Measurements from ENCODE around the gene CCDC197. TPM values are rescaled to one million over a fixed set of nuclear protein-coding genes. Genes with fewer than 3 reads are reported as not detected.

CCDC197 gene
- polyA plus RNA-seq, 1 donor from 2014 or later = not detected

GRCh38 chr14:93954516-93954830 is 42.6 kb upstream of the CCDC197 start:
- Histone ChIP-seq H3K9me3 (ENCODE audit: low read length) (no peaks in the 10 kb centered on the region), H4K20me1 (ENCODE audit: insufficient read depth) (no peaks in the 10 kb centered on the region), H3K27me3 (ENCODE audit: insufficient read depth, low read depth, low read length) (no peaks in the 10 kb centered on the region), H3K4me3 (ENCODE audit: low read length) (no peak overlapping the region), H2AFZ (ENCODE audit: low read depth, low read length) (no peak overlapping the region), H3K9ac (ENCODE audit: low read length) (no peak overlapping the region), H3K4me2 (ENCODE audit: low read length) (no peak overlapping the region), H3K36me3 (ENCODE audit: insufficient read depth, low read length) (no peaks in the 10 kb centered on the region), H3K79me2 (replicated peaks; ENCODE audit: insufficient read depth, low read length) (no peaks in the 10 kb centered on the region), H3F3A (ENCODE audit: insufficient read depth, low read length, poor library complexity, severe bottlenecking) (no peaks in the 10 kb centered on the region), H3K27ac (ENCODE audit: low read length) (no peak overlapping the region), H3K9me2 (ENCODE audit: insufficient read depth, low read length) (no peaks in the 10 kb centered on the region)
- TF ChIP-seq POLR2AphosphoS5 (IDR thresholded peaks at IDR 0.05) (no peak), EP300 (conservative IDR thresholded peaks at IDR 0.05; ENCODE audit: poor library complexity, severe bottlenecking) (no peak), MXI1 (conservative IDR thresholded peaks at IDR 0.05; ENCODE audit: poor library complexity, severe bottlenecking) (no peak), SMC3 (conservative IDR thresholded peaks at IDR 0.05; ENCODE audit: poor library complexity) (no peak), CTCF (IDR thresholded peaks at IDR 0.05; ENCODE audit: poor library complexity, severe bottlenecking) (no peak), RAD21 (conservative IDR thresholded peaks at IDR 0.05) (no peak), EZH2 (IDR thresholded peaks at IDR 0.05; ENCODE audit: borderline replicate concordance, insufficient read depth, low read length, poor library complexity, severe bottlenecking) (no peak), TAF1 (IDR thresholded peaks at IDR 0.05; ENCODE audit: low read depth) (no peak), REST (IDR thresholded peaks at IDR 0.05; ENCODE audit: borderline replicate concordance) (no peak)

- H3K79me2 ChIP-seq (replicated peaks; ENCODE audit: insufficient read depth, low read length) = no peaks in the 10 kb centered on the region
- H3K27ac ChIP-seq (ENCODE audit: low read length) = no peak overlapping the region
- H3K4me2 ChIP-seq (ENCODE audit: low read length) = no peak overlapping the region
- TF ChIP-seq REST (IDR thresholded peaks at IDR 0.05; ENCODE audit: borderline replicate concordance) (no peak), MXI1 (conservative IDR thresholded peaks at IDR 0.05; ENCODE audit: poor library complexity, severe bottlenecking) (no peak), EZH2 (IDR thresholded peaks at IDR 0.05; ENCODE audit: borderline replicate concordance, insufficient read depth, low read length, poor library complexity, severe bottlenecking) (no peak), TAF1 (IDR thresholded peaks at IDR 0.05; ENCODE audit: low read depth) (no peak), POLR2AphosphoS5 (IDR thresholded peaks at IDR 0.05) (no peak), CTCF (IDR thresholded peaks at IDR 0.05; ENCODE audit: poor library complexity, severe bottlenecking) (no peak), EP300 (conservative IDR thresholded peaks at IDR 0.05; ENCODE audit: poor library complexity, severe bottlenecking) (no peak), RAD21 (conservative IDR thresholded peaks at IDR 0.05) (no peak), SMC3 (conservative IDR thresholded peaks at IDR 0.05; ENCODE audit: poor library complexity) (no peak)
- H4K20me1 ChIP-seq (ENCODE audit: insufficient read depth) = no peaks in the 10 kb centered on the region
- no peak overlapping the region for H3K9ac ChIP-seq (ENCODE audit: low read length)
- no peaks in the 10 kb centered on the region for H3K9me3 ChIP-seq (ENCODE audit: low read length)
- H3K36me3 ChIP-seq (ENCODE audit: insufficient read depth, low read length) = no peaks in the 10 kb centered on the region
- H3K9me2 ChIP-seq (ENCODE audit: insufficient read depth, low read length) = no peaks in the 10 kb centered on the region
- H3K27me3 ChIP-seq (ENCODE audit: insufficient read depth, low read depth, low read length) = no peaks in the 10 kb centered on the region
- no peak overlapping the region for H3K4me3 ChIP-seq (ENCODE audit: low read length)
- H3F3A ChIP-seq (ENCODE audit: insufficient read depth, low read length, poor library complexity, severe bottlenecking) = no peaks in the 10 kb centered on the region
- H2AFZ ChIP-seq (ENCODE audit: low read depth, low read length) = no peak overlapping the region
These were observed 41.9 kb upstream of the CCDC197 start for GRCh38 chr14:93954900-93955849.

Measured in neural cell (in vitro differentiated cells).